ENCODE results near the gene ZNF276.

ZNF276 gene

DNA sequence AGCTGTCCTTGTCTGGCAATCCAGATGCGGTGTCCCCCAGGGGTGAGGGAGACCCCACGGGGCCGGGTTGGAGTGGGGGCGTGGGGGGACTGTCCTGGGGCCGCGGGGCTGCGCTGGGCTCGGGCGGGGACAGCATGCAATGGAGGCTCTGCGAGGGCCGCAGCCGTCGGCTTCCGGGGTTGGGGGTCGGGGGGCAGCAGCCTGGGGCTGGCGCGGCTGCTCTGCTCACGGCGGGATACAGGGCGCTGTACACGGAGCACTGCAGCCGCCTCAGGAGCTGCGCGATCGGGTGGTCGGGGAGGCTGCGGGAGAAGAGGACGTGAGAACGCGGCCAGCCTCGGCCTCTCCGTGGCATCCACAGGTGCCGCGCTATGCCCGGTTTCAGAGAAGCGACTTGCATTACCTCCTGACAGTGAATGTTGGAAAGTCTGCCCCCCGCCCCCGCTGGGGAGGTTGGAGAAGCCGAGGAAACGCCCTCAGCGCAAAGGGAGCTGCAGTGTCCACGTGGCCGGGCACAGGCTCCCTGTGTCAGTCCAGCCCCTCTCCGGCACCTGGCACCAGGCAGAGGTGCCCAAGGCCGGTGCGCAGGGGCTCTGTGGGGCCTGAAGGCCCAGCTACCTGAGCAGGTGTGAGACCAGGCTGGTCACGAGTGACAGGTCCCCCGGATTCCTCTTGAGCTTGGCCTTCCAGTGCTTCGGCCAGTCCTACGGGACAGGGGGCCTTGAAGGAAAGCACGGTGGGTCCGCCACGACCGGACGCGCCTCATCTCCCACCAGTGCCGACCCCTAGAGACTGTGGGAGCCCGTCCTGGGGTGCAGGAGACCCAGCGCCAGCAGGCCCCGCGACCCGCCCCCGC is 10.4 kb upstream of the ZNF276 start:
- DNase-seq (ENCODE audit: insufficient read length, low spot score) (no peak), FAIRE-seq (no peak)

- DNase-seq (ENCODE audit: insufficient read length, low spot score) (peak; percentile 51), FAIRE-seq (no peak)
Observed at GRCh38 chr16:89711601-89712273, 9.6 kb upstream of the ZNF276 start.

GRCh38 chr16:89712274-89712781 is 9.0 kb upstream of the ZNF276 start:
- DNase-seq (ENCODE audit: insufficient read length, low spot score), result no peak
- no peak for FAIRE-seq

DNA sequence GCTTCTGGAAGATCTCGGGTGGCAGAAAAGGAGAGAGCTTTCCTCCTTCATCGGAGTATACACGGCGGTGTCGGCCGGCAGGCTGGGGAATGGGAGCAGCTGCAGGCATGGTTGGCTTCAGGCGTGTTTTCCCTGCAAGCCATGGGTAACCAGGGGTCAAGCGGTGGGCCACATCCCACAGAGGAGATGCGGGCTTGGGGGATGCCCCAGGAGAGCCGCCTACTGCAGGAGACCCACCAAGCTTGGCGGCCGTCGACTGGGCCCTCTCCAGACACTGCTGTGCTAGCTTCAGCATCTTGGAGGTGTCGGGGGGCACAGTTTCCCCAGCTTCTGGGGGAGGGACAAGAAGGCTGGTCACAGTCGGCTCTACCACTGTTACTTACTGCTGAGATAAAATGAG is 4.8 kb upstream of the ZNF276 start:
- FAIRE-seq (no peak), DNase-seq (ENCODE audit: insufficient read length, low spot score) (no peak)

GRCh38 chr16:89716916-89717687 is 4.2 kb upstream of the ZNF276 start:
- FAIRE-seq (no peak), DNase-seq (ENCODE audit: insufficient read length, low spot score) (no peak)

- DNase-seq (ENCODE audit: insufficient read length, low spot score) (no peak), FAIRE-seq (no peak)
Observed at GRCh38 chr16:89717688-89718505, 3.4 kb upstream of the ZNF276 start.

- FAIRE-seq, result no peak
Observed at GRCh38 chr16:89720551-89720812, 855 bp upstream of the ZNF276 start.

GRCh38 chr16:89721546-89722391 is 432 bp downstream of the ZNF276 start:
- FAIRE-seq (no peak), DNase-seq (ENCODE audit: insufficient read length, low spot score) (peak; percentile 54)

More at GRCh38 chr16:89720551-89720812, 855 bp upstream of the ZNF276 start:
- peak; percentile 25 for DNase-seq (ENCODE audit: insufficient read length, low spot score)

GRCh38 chr16:89722392-89723278 is 1.3 kb downstream of the ZNF276 start:
- DNase-seq (ENCODE audit: insufficient read length, low spot score) (no peak), FAIRE-seq (no peak)

DNA sequence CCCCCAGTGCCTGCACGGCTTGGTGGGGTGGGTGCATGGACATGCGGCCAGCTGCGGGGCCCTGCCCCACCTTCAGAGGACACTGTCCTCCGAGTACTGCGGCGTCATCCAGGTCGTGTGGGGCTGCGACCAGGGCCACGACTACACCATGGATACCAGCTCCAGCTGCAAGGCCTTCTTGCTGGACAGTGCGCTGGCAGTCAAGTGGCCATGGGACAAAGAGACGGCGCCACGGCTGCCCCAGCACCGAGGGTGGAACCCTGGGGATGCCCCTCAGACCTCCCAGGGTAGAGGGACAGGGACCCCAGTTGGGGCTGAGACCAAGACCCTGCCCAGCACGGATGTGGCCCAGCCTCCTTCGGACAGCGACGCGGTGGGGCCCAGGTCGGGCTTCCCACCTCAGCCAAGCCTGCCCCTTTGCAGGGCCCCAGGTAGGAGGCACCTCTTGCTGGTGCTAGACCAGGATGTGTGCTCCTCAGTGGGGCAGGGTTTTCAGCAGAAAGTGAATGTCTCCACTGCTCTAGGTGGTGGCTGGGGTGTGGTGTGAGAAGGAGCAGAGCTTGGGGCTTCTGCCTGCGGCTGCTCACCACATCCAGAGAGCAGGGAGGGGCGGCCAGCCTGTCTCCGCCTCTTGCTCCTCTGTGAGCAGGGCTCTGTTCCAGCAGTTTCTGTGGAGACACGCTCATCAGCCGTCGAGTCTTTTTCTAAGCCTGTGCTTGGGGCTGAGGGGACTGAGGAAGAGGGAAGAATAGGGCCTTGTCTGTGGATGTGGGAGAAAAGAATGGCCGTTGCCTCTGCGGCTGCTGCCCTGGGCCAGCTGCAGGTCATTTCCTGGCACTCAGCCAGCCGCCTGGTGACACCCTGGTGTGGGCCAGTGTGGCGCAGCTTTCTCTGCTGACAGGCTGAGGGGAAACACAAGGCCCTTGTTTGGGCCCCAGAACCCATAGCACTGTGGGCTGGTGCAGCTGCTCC is 2.2 kb downstream of the ZNF276 start:
- FAIRE-seq (no peak), DNase-seq (ENCODE audit: insufficient read length, low spot score) (no peak)

- FAIRE-seq (no peak), DNase-seq (ENCODE audit: insufficient read length, low spot score) (no peak)
Observed at GRCh38 chr16:89727406-89728120, 6.2 kb downstream of the ZNF276 start.

GRCh38 chr16:89729293-89729692 is 8.0 kb downstream of the ZNF276 start:
- FAIRE-seq (no peak), DNase-seq (ENCODE audit: insufficient read length, low spot score) (no peak)

DNA sequence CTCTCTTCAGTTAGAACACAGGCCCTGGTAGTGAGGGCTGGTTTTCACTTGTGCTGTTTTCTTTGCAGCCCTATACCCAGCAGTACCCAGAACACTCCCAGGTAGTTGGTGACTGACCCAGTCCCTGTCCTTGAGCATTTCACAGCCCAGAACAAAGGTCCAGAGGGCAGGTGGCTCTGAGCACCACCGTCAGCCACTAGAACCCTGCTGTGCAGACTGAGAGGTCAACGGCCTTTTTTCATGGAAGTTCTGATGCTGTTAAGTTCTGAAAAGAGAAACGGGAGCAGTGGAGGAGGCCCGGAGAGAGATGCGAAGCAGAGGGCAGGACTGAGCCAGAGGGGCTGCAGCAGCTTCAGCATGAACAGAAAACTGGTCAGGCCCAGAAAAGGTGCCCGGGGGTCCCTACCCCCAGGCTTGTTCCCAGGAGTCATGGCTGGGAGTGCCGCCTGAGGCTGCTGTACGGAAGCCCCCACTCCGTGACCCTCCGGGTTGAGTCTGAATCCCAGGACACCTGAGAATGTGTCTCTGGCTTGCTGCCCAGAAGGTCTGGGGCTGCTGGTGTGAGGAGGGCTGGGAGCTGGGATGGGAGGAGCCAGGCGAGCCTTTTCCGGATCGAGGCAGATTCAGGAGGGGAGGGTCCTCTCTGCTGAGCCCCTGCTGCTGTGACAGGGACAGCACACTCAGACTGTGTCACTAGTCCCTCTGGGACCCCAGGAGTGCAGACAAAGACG is 8.7 kb downstream of the ZNF276 start:
- DNase-seq (ENCODE audit: insufficient read length, low spot score) (no peak), FAIRE-seq (no peak)

DNA sequence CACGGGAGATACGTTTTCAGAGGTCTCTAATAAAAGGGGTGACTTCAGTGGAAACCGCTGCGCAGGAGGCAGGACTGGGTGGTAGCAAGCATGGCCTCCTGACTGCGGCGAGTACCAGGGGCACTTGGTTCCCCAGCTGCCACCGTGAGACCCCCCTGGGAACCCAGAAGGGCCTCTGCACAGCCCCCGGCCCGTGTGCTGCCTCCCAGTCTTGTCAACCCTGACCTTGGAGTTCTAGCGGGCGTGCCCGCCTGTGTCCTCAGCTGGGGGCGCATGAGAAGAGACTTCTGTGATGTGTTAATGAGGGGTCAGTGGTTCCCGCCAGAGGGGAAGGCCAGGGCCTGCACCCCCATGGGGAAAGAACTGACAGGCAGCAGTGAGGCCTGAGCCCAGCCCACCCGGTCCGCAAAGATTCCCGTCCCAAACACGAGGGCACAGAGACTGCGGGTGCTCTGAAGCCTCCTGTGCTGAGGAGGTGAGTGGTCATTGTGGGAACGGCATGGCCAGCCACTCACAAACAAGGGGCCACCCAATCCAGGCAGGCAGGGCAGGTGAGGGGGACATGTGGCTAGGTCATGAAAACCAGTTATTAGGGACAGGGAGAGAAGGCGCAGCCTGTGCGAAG is 9.4 kb downstream of the ZNF276 start:
- DNase-seq (ENCODE audit: insufficient read length, low spot score) (no peak), FAIRE-seq (no peak)

GRCh38 chr16:89732142-89732917 is 11.0 kb downstream of the ZNF276 start:
- DNase-seq (ENCODE audit: insufficient read length, low spot score), result no peak
- FAIRE-seq, result peak; percentile 4
